WTC11 (cell line): ENCODE measurements around the gene PTTG1IP2. TPM values are rescaled to one million over a fixed set of nuclear protein-coding genes. Genes with fewer than 3 reads are reported as not detected.
A peak's percentile ranks its signal among the peaks of the same experiment; 100 is the strongest.

Experiments
- ATAC-seq: fragments of 200-7000 bp; cut with Tn5 transposase; 2 replicates; pipeline ENCODE4 v1.10.0; 2021; ENCODE audit warnings: mild to moderate bottlenecking, moderate library complexity
- CTCF ChIA-PET: fragments of 300-600 bp; sonication (Branson Sonifier 250); formaldehyde crosslinking; loops from one replicate; lab custom pipeline; 2021; ENCODE audit warnings: antibody characterized with exemption; lab: Charles Lee
- POLR2A ChIA-PET: fragments of 350-600 bp; sonication (Branson Sonifier 250); formaldehyde crosslinking; loops from one replicate; lab custom pipeline; 2021; ENCODE audit warnings: antibody characterized with exemption; lab: Charles Lee
- DNase-seq: peaks from one replicate; pipeline ENCODE4 v3.0.0; 2021; ENCODE audit warnings: low spot score
- H3K27ac Mint-ChIP-seq: 2 replicates; pipeline ENCODE4 v1.8.0; 2021; ENCODE audit warnings: mixed read lengths
- H3K27me3 Mint-ChIP-seq: 2 replicates; pipeline ENCODE4 v1.8.0; 2021; ENCODE audit warnings: low read depth, mild to moderate bottlenecking, moderate library complexity, mixed read lengths
- H3K36me3 Mint-ChIP-seq: 2 replicates; pipeline ENCODE4 v1.8.0; 2021; ENCODE audit warnings: mixed read lengths
- H3K4me1 Mint-ChIP-seq: 2 replicates; pipeline ENCODE4 v1.8.0; 2022; ENCODE audit warnings: mixed read lengths
- H3K4me3 Mint-ChIP-seq: 2 replicates; pipeline ENCODE4 v1.8.0; 2021; ENCODE audit warnings: mild to moderate bottlenecking, moderate library complexity, mixed read lengths
- H3K9me3 Mint-ChIP-seq: 2 replicates; pipeline ENCODE4 v1.8.0; 2021; ENCODE audit warnings: mixed read lengths
- CBFB ChIP-seq: sonication (generic); formaldehyde crosslinking; IDR thresholded peaks from 2 replicates; pipeline ENCODE4 v1.8.1; 2022; ENCODE audit warnings: mild to moderate bottlenecking, low read depth, missing genetic modification reagents
- CDX4 ChIP-seq: fragments of 250-450 bp; sonication (Bioruptor Pico); IDR thresholded peaks from 2 replicates; pipeline ENCODE4 v1.9.0; 2021; ENCODE audit warnings: moderate library complexity, mild to moderate bottlenecking, inconsistent platforms, borderline replicate concordance
- CREM ChIP-seq: sonication (generic); formaldehyde crosslinking; IDR thresholded peaks from 2 replicates; pipeline ENCODE4 v1.8.1; 2022; ENCODE audit warnings: mild to moderate bottlenecking, missing genetic modification reagents, moderate library complexity
- E2F1 ChIP-seq: sonication (generic); formaldehyde crosslinking; IDR thresholded peaks from 2 replicates; pipeline ENCODE4 v1.8.0; 2022; ENCODE audit warnings: mild to moderate bottlenecking, missing genetic modification reagents
- ERG ChIP-seq: fragments of 250-450 bp; sonication (Bioruptor Pico); IDR thresholded peaks from 2 replicates; pipeline ENCODE4 v1.8.0; 2021; ENCODE audit warnings: mild to moderate bottlenecking
- FOXK1 ChIP-seq: sonication (generic); formaldehyde crosslinking; IDR thresholded peaks from 2 replicates; pipeline ENCODE4 v1.8.0; 2022; ENCODE audit warnings: mild to moderate bottlenecking, moderate library complexity, missing genetic modification reagents
- FOXP1 ChIP-seq: sonication (generic); formaldehyde crosslinking; IDR thresholded peaks from 2 replicates; pipeline ENCODE4 v1.8.0; 2022; ENCODE audit warnings: missing genetic modification reagents, mild to moderate bottlenecking, moderate library complexity, borderline replicate concordance
- GABPB1 ChIP-seq: sonication (generic); formaldehyde crosslinking; IDR thresholded peaks from 2 replicates; pipeline ENCODE4 v1.8.1; 2023; ENCODE audit warnings: mild to moderate bottlenecking, missing genetic modification reagents
- HMGA2 ChIP-seq: fragments of 250-450 bp; sonication (Bioruptor Pico); IDR thresholded peaks from 2 replicates; pipeline ENCODE4 v1.4.0; 2021; ENCODE audit warnings: mild to moderate bottlenecking, moderate library complexity
- IRF2 ChIP-seq: sonication (generic); formaldehyde crosslinking; IDR thresholded peaks from 2 replicates; pipeline ENCODE4 v1.8.0; 2022; ENCODE audit warnings: low read depth, missing genetic modification reagents, borderline replicate concordance
- NFYB ChIP-seq: sonication (generic); formaldehyde crosslinking; conservative IDR thresholded peaks from 2 replicates; pipeline ENCODE4 v1.8.0; 2022; ENCODE audit warnings: low read depth, missing genetic modification reagents
- OVOL2 ChIP-seq: fragments of 250-450 bp; sonication (Bioruptor Pico); IDR thresholded peaks from 2 replicates; pipeline ENCODE4 v1.9.0; 2021; ENCODE audit warnings: mild to moderate bottlenecking, borderline replicate concordance
- PRRX2 ChIP-seq: fragments of 250-450 bp; sonication (Bioruptor Pico); IDR thresholded peaks from 2 replicates; pipeline ENCODE4 v1.8.0; 2021; ENCODE audit warnings: mild to moderate bottlenecking
- SP1 ChIP-seq: sonication (generic); formaldehyde crosslinking; conservative IDR thresholded peaks from 2 replicates; pipeline ENCODE4 v1.8.1; 2022; ENCODE audit warnings: missing genetic modification reagents
- TEAD4 ChIP-seq: sonication (generic); formaldehyde crosslinking; IDR thresholded peaks from 2 replicates; pipeline ENCODE4 v1.8.0; 2022; ENCODE audit warnings: mild to moderate bottlenecking, missing genetic modification reagents
- ZNF232 ChIP-seq: sonication (generic); formaldehyde crosslinking; IDR thresholded peaks from 2 replicates; pipeline ENCODE4 v1.8.0; 2022; ENCODE audit warnings: mild to moderate bottlenecking, missing genetic modification reagents
- ZNF671 ChIP-seq: fragments of 250-450 bp; sonication (Bioruptor Pico); IDR thresholded peaks from 2 replicates; pipeline ENCODE4 v1.8.0; 2021; ENCODE audit warnings: mild to moderate bottlenecking
- total RNA-seq: library from RNA; stranded (reverse); gene quantifications from 3 replicates; pipeline ENCODE4 v1.2.3, GENCODE V29; 2021
- TF ChIP-seq, protein P1 (sequence below): fragments of 250-450 bp; sonication (Bioruptor Pico); IDR thresholded peaks from 2 replicates; pipeline ENCODE4 v1.9.0; 2021; ENCODE audit warnings: mild to moderate bottlenecking
- TF ChIP-seq, protein P2 (sequence below): sonication (generic); formaldehyde crosslinking; IDR thresholded peaks from 2 replicates; pipeline ENCODE4 v1.8.0; 2022; ENCODE audit warnings: mild to moderate bottlenecking, missing genetic modification reagents
- TF ChIP-seq, protein P3 (sequence below): sonication (generic); formaldehyde crosslinking; IDR thresholded peaks from 2 replicates; pipeline ENCODE4 v1.8.1; 2023; ENCODE audit warnings: mild to moderate bottlenecking, missing genetic modification reagents, moderate library complexity
- TF ChIP-seq, protein P4 (sequence below): sonication (generic); formaldehyde crosslinking; IDR thresholded peaks from 2 replicates; pipeline ENCODE4 v1.8.1; 2022; ENCODE audit warnings: low read depth, missing genetic modification reagents, borderline replicate concordance

The PTTG1IP2 gene
- total RNA-seq, 1 experiment from 2014 or later, result not detected

GRCh38 chr7:90425376-90425775 is 44.1 kb upstream of the PTTG1IP2 start:
- no peak for TF ChIP-seq ZNF671 (CRISPR knock-in tag)
- no peak for TF ChIP-seq SP1 (CRISPR knock-in tag)
- no peak for TF ChIP-seq FOXP1 (CRISPR knock-in tag)
- no peak for TF ChIP-seq CDX4 (CRISPR knock-in tag)
- TF ChIP-seq OVOL2, result no peak
- TF ChIP-seq TEAD4, result no peak
- no peak for TF ChIP-seq NFYB (CRISPR knock-in tag)
- no peak for TF ChIP-seq CBFB
- TF ChIP-seq, protein P1, sequence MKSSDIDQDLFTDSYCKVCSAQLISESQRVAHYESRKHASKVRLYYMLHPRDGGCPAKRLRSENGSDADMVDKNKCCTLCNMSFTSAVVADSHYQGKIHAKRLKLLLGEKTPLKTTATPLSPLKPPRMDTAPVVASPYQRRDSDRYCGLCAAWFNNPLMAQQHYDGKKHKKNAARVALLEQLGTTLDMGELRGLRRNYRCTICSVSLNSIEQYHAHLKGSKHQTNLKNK (CRISPR knock-in tag), result no peak
- Mint-ChIP-seq H3K9me3 (peaks cover 33% of the 10 kb centered on the region), H3K36me3 (peaks cover 25% of the 10 kb centered on the region), H3K4me1 (peaks cover 2% of the 10 kb centered on the region; the same call in 1 of the 2 replicates), H3K27ac (no peak overlapping the region), H3K4me3 (no peak overlapping the region), H3K27me3 (no peaks in the 10 kb centered on the region)
- DNase-seq, result no peak
- ChIA-PET CTCF (no interaction called here), POLR2A (no interaction called here)
- ATAC-seq, result no peak

GRCh38 chr7:90430614-90431460 is 38.6 kb upstream of the PTTG1IP2 start:
- POLR2A ChIA-PET, result no interaction called here
- DNase-seq (peak; percentile 21), ATAC-seq (peak; percentile 65)
- TF ChIP-seq, protein P2, sequence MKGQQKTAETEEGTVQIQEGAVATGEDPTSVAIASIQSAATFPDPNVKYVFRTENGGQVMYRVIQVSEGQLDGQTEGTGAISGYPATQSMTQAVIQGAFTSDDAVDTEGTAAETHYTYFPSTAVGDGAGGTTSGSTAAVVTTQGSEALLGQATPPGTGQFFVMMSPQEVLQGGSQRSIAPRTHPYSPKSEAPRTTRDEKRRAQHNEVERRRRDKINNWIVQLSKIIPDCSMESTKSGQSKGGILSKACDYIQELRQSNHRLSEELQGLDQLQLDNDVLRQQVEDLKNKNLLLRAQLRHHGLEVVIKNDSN (CRISPR knock-in tag), result no peak
- no peak for TF ChIP-seq IRF2 (CRISPR knock-in tag)
- TF ChIP-seq PRRX2 (CRISPR knock-in tag), result no peak
- no peak for TF ChIP-seq CDX4 (CRISPR knock-in tag)
- no peak for TF ChIP-seq ZNF232
- Mint-ChIP-seq H3K27me3 (no peaks in the 10 kb centered on the region), H3K36me3 (no peaks in the 10 kb centered on the region; the same call in 1 of the 2 replicates), H3K4me3 (no peak overlapping the region), H3K4me1 (peaks cover 12% of the 10 kb centered on the region), H3K27ac (no peak overlapping the region), H3K9me3 (peaks cover 43% of the 10 kb centered on the region)
- CTCF ChIA-PET, result no interaction called here

DNA sequence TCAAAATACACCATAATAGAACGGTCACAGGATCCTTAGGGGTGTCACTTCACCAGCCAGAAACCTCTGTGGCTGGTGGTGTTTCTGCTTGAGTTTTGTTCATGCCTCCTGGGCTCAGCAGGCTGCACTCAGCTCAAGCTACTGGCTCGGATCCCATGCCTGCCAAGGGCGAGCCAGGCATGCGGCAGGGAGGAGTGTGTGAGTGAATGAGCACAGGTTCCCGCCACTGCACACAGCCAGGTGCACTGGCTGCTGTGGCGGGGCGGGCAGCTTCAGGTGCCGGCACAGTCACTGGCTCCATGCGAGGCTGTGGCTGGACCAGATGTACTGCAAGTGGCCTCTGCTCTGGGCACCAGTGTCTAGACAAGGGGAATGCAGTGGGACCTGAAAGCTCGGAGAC is 36.7 kb upstream of the PTTG1IP2 start:
- H3K27me3 Mint-ChIP-seq, result peaks cover 5% of the 10 kb centered on the region; the same call in 1 of the 2 replicates
- H3K4me1 Mint-ChIP-seq, result peaks cover 12% of the 10 kb centered on the region
- H3K4me3 Mint-ChIP-seq, result no peak overlapping the region
- DNase-seq, result no peak
- ATAC-seq, result peak; percentile 66
- ChIA-PET CTCF (interaction anchor here (0.7 to 1.0 kb wide), 3 partner anchors 21 to 120 kb away, joined by 3 to 4 read pairs (median 3); no protein-coding TSS in a partner anchor), POLR2A (no interaction called here)
- peaks cover 57% of the 10 kb centered on the region for H3K9me3 Mint-ChIP-seq
- no peak overlapping the region for H3K27ac Mint-ChIP-seq
- H3K36me3 Mint-ChIP-seq, result peaks cover 2% of the 10 kb centered on the region
- TF ChIP-seq E2F1 (CRISPR knock-in tag) (no peak), HMGA2 (CRISPR knock-in tag) (no peak), GABPB1 (CRISPR knock-in tag) (no peak), CDX4 (CRISPR knock-in tag) (no peak), ERG (CRISPR knock-in tag) (no peak), FOXK1 (no peak), CREM (no peak)
- TF ChIP-seq, protein P3, sequence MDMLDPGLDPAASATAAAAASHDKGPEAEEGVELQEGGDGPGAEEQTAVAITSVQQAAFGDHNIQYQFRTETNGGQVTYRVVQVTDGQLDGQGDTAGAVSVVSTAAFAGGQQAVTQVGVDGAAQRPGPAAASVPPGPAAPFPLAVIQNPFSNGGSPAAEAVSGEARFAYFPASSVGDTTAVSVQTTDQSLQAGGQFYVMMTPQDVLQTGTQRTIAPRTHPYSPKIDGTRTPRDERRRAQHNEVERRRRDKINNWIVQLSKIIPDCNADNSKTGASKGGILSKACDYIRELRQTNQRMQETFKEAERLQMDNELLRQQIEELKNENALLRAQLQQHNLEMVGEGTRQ (CRISPR knock-in tag), result no peak
- TF ChIP-seq, protein P4, sequence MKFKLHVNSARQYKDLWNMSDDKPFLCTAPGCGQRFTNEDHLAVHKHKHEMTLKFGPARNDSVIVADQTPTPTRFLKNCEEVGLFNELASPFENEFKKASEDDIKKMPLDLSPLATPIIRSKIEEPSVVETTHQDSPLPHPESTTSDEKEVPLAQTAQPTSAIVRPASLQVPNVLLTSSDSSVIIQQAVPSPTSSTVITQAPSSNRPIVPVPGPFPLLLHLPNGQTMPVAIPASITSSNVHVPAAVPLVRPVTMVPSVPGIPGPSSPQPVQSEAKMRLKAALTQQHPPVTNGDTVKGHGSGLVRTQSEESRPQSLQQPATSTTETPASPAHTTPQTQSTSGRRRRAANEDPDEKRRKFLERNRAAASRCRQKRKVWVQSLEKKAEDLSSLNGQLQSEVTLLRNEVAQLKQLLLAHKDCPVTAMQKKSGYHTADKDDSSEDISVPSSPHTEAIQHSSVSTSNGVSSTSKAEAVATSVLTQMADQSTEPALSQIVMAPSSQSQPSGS (CRISPR knock-in tag), result no peak
